ENCODE data around the gene IL17B.

IL17B gene

DNA sequence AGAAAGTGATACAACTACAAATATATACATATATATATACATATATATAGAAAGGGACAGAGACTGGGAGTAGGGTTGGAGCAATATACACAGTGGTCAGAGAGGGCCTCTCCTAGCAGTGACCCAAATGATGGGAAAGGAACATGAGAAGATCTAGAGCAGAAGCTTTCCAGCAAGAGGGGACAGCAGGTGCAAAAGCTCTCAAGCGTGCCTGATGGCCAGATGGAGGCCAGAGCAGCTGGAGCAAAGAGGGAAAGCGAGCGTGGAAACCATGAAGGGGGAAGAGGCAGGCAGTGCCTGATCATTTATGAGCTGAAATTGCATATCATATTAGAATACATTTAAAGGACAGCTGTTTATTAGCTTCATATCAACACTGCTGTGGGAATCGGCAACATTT, 41.4 kb downstream of the IL17B start:
- Histone ChIP-seq H3K27ac (ENCODE audit: low read depth, low read length, poor library complexity, severe bottlenecking) (no peak overlapping the region), H4K20me1 (ENCODE audit: insufficient read depth, low read length) (no peaks in the 10 kb centered on the region), H2AFZ (ENCODE audit: low read length) (no peak overlapping the region), H3K4me2 (ENCODE audit: low read length) (no peak overlapping the region), H3K79me2 (ENCODE audit: insufficient read depth, low read length) (no peaks in the 10 kb centered on the region), H3K36me3 (ENCODE audit: insufficient read depth, low read length) (no peaks in the 10 kb centered on the region), H3K9me2 (ENCODE audit: low read depth, low read length) (no peaks in the 10 kb centered on the region), H3K27me3 (ENCODE audit: insufficient read depth, low read length) (no peaks in the 10 kb centered on the region), H3K4me3 (ENCODE audit: low read depth, low read length, poor library complexity, severe bottlenecking) (no peak overlapping the region), H3K4me1 (ENCODE audit: insufficient read depth, low read length, severe bottlenecking) (no peaks in the 10 kb centered on the region), H3K9me3 (ENCODE audit: low read length) (no peaks in the 10 kb centered on the region), H3K9ac (ENCODE audit: low read length) (no peak overlapping the region), H3F3A (ENCODE audit: insufficient read depth, low read length) (no peaks in the 10 kb centered on the region)
- TF ChIP-seq EZH2 (IDR thresholded peaks at IDR 0.05; ENCODE audit: borderline replicate concordance, low read length) = no peak
- no peak for TF ChIP-seq CTCF (IDR thresholded peaks at IDR 0.05; ENCODE audit: low read length)

DNA sequence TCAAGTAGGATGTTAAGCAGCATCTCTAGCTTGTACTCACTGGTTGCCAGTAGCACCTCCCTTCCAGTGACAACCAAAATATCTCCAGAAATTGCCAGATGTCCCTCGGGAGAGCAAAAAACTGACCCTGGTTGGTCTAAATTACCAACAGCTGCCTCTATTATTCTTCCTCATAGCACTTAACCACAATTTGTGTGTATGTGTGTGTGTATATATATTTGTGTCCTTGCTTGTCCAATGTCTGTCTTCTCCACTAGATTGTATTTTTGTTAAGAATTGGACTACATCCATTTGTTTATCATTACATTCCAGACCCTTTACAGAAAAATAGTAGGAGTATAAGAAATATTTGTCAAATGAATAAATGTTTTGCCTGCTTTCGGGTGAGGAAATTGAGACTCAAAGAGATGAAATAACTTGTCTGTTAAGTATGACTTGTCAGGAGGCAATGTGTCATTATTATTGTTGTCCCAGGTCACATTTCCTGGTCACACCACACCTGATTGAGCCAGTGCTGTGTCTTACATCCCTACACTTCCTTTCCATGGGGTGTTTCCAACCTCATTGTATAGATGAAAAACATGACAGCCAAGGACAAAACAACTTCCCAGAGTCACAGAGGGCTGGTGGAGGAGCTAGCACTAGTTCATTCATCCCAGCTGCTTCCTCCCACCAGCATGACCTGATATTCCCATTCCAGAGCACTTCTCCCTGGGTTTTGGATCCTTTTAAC, 45.2 kb downstream of the IL17B start:
- H3K79me2 ChIP-seq (ENCODE audit: insufficient read depth, low read length) = no peaks in the 10 kb centered on the region
- TF ChIP-seq EZH2 (IDR thresholded peaks at IDR 0.05; ENCODE audit: borderline replicate concordance, low read length) = no peak
- TF ChIP-seq CTCF (IDR thresholded peaks at IDR 0.05; ENCODE audit: low read length) = no peak
- H2AFZ ChIP-seq (ENCODE audit: low read length) = no peak overlapping the region
- no peaks in the 10 kb centered on the region for H3K36me3 ChIP-seq (ENCODE audit: insufficient read depth, low read length)
- H3K4me2 ChIP-seq (ENCODE audit: low read length) = no peak overlapping the region
- H3K4me3 ChIP-seq (ENCODE audit: low read depth, low read length, poor library complexity, severe bottlenecking) = no peak overlapping the region
- H3K27ac ChIP-seq (ENCODE audit: low read depth, low read length, poor library complexity, severe bottlenecking) = no peak overlapping the region
- H3K27me3 ChIP-seq (ENCODE audit: insufficient read depth, low read length) = 0 out of 2 replicates have a peak, but pooled peaks cover 3% of the 10 kb centered on the region
- no peaks in the 10 kb centered on the region for H4K20me1 ChIP-seq (ENCODE audit: insufficient read depth, low read length)
- no peaks in the 10 kb centered on the region for H3K4me1 ChIP-seq (ENCODE audit: insufficient read depth, low read length, severe bottlenecking)
- no peaks in the 10 kb centered on the region for H3K9me3 ChIP-seq (ENCODE audit: low read length)
- H3K9ac ChIP-seq (ENCODE audit: low read length) = no peak overlapping the region
- H3F3A ChIP-seq (ENCODE audit: insufficient read depth, low read length) = no peaks in the 10 kb centered on the region
- H3K9me2 ChIP-seq (ENCODE audit: low read depth, low read length) = no peaks in the 10 kb centered on the region

GRCh38 chr5:149328177-149328576, 50.9 kb downstream of the IL17B start:
- no peak for TF ChIP-seq EZH2 (IDR thresholded peaks at IDR 0.05; ENCODE audit: borderline replicate concordance, low read length)
- no peak for TF ChIP-seq CTCF (IDR thresholded peaks at IDR 0.05; ENCODE audit: low read length)
- no peaks in the 10 kb centered on the region for H3K79me2 ChIP-seq (ENCODE audit: insufficient read depth, low read length)

More at GRCh38 chr5:149328177-149328576, 50.9 kb downstream of the IL17B start:
- H4K20me1 ChIP-seq (ENCODE audit: insufficient read depth, low read length) = no peaks in the 10 kb centered on the region
- no peak overlapping the region for H3K27ac ChIP-seq (ENCODE audit: low read depth, low read length, poor library complexity, severe bottlenecking)
- H3K4me1 ChIP-seq (ENCODE audit: insufficient read depth, low read length, severe bottlenecking) = no peaks in the 10 kb centered on the region
- H3K9ac ChIP-seq (ENCODE audit: low read length) = no peak overlapping the region
- no peak overlapping the region for H3K4me2 ChIP-seq (ENCODE audit: low read length)
- no peaks in the 10 kb centered on the region for H3K36me3 ChIP-seq (ENCODE audit: insufficient read depth, low read length)
- H3K4me3 ChIP-seq (ENCODE audit: low read depth, low read length, poor library complexity, severe bottlenecking) = no peak overlapping the region
- peaks cover 7% of the 10 kb centered on the region; the same call in 1 of the 2 replicates for H3K27me3 ChIP-seq (ENCODE audit: insufficient read depth, low read length)
- H3K9me2 ChIP-seq (ENCODE audit: low read depth, low read length) = no peaks in the 10 kb centered on the region
- no peak overlapping the region for H2AFZ ChIP-seq (ENCODE audit: low read length)
- no peaks in the 10 kb centered on the region for H3K9me3 ChIP-seq (ENCODE audit: low read length)
- H3F3A ChIP-seq (ENCODE audit: insufficient read depth, low read length) = no peaks in the 10 kb centered on the region
